Activated naive CD4-positive, alpha-beta T cell treated with anti-CD3 and anti-CD28 coated beads, Interleukin-2, amount 10 ng/mL, durations not matched to agents 7 days and 5 days (primary cell): ENCODE data around the gene GTF2F2.

Experiments used
- CTCF ChIA-PET: fragments of 350-600 bp; sonication (Branson Sonifier 250); formaldehyde crosslinking; loops from one replicate; lab custom pipeline; 2021; ENCODE audit warnings: antibody characterized with exemption; lab: Charles Lee
- DNase-seq: peaks from one replicate; pipeline ENCODE4 v3.0.0-alpha.2; 2020
- H3K27ac Mint-ChIP-seq: one replicate; pipeline ENCODE4 v1.8.0; 2021; ENCODE audit warnings: mild to moderate bottlenecking, moderate library complexity, mixed read lengths
- H3K27me3 Mint-ChIP-seq: one replicate; pipeline ENCODE4 v1.8.0; 2021; ENCODE audit warnings: mild to moderate bottlenecking, mixed read lengths
- H3K36me3 Mint-ChIP-seq: one replicate; pipeline ENCODE4 v1.8.0; 2021; ENCODE audit warnings: mixed read lengths
- H3K4me1 Mint-ChIP-seq: one replicate; pipeline ENCODE4 v1.8.0; 2021; ENCODE audit warnings: mixed read lengths
- H3K4me3 Mint-ChIP-seq: one replicate; pipeline ENCODE4 v1.8.0; 2021; ENCODE audit warnings: mild to moderate bottlenecking, moderate library complexity, mixed read lengths
- H3K9me3 Mint-ChIP-seq: one replicate; pipeline ENCODE4 v1.8.0; 2021; ENCODE audit warnings: mixed read lengths

GTF2F2 gene

DNA sequence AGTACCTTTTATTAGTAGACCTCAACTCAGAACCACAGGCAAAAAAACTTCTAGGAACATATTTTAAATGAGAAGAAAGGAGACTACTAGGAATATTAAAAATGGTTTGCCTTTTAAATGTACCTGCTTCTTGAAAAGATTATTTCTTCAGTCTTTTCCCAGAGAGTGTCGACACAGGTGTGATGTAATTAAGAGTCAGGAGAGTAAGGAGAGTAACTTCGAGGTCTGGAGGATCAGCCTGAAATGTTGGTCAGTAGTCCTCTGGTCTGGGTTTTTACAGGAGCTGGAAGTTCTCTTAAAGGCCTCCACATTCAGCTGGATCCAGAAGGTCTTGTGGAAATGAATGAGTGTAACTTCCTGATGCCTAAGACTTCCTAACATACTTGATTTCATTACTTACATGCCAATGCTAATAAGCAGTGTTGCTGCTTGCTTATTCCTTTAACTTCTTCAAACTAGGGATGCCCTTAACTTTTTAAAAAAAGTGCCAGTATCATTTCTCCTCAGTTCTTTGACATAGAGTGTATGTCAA is 80.5 kb downstream of the GTF2F2 start, which contains the start of gene KCTD4:
Gene KCTD4, minus strand, starts transcription at position 345 of the 532 bp plus-strand sequence. CDS start 6,478 bp downstream, outside the sequence.
- CTCF ChIA-PET = no interaction called here
- no peak within 1 kb of the TSS for H3K4me3 Mint-ChIP-seq
- peaks cover 8% of the 10 kb centered on the region for H3K36me3 Mint-ChIP-seq
- H3K4me1 Mint-ChIP-seq = no peaks in the 10 kb centered on the region
- no peak for DNase-seq
- no peak within 1 kb of the TSS for H3K27ac Mint-ChIP-seq
- no peaks in the 10 kb centered on the region for H3K9me3 Mint-ChIP-seq
- H3K27me3 Mint-ChIP-seq = no peaks in the 10 kb centered on the region

DNA sequence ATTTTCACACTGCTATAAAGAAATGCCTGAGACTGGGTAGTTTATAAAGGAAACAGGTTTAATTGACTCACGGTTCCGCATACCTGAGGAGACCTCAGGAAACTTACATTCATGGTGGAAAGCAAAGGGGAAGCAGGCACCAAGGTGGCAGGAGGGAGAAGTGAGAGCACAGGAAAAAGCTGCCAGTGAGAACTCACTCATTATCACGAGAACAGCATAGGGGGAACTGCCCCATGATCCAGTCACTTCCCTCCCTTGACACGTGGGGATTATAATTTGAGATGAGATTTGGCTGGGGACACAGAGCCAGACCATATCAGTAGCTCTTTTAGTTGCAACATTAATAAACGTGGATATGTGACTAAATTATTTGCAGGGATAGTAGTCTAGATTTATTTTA is 84.8 kb downstream of the GTF2F2 start:
- H3K27ac Mint-ChIP-seq = no peak overlapping the region
- H3K36me3 Mint-ChIP-seq = peaks cover 9% of the 10 kb centered on the region
- no peaks in the 10 kb centered on the region for H3K9me3 Mint-ChIP-seq
- DNase-seq = no peak
- H3K4me1 Mint-ChIP-seq = no peaks in the 10 kb centered on the region
- CTCF ChIA-PET = no interaction called here
- no peaks in the 10 kb centered on the region for H3K27me3 Mint-ChIP-seq
- H3K4me3 Mint-ChIP-seq = no peak overlapping the region

DNA sequence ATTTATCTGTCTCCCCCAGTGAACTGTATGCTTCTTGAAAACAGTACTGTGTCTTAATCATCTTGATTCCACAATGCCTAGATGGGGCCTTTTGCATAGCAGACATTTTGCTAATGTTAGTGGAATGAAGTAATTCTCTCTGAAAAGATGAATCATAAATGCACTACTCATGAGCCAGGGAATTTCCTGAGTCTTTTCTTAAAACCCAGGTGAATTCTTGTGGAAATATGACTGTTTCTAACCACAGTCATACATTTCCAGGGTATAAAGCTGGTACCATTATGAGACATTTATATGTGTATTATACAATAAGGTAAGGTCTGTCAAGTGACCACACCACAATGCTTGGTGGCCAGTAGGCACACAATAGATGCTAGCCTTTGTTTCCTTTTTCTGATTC is 86.0 kb downstream of the GTF2F2 start:
- Mint-ChIP-seq H3K27me3 (no peaks in the 10 kb centered on the region), H3K9me3 (no peaks in the 10 kb centered on the region), H3K27ac (no peak overlapping the region), H3K36me3 (peaks cover 14% of the 10 kb centered on the region), H3K4me1 (no peaks in the 10 kb centered on the region), H3K4me3 (no peak overlapping the region)
- DNase-seq = no peak
- CTCF ChIA-PET = no interaction called here

DNA sequence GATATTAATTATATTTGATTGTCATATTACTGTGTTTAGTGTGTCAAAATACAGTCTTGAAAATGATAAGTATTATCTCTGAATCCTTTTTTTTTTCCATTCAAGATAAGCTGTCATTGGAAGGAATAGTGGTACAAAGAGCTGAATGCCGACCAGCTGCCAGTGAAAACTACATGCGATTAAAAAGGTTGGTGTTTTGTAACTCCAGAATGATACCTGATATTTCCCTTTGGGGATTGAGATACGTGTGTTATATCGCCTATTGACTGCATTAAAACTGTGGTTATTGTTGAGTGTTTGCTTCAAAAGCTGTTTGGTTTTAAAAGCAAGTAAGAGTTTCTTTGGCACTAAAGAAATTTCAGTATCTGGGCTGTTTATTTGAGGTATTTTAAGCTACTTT is 87.0 kb downstream of the GTF2F2 start:
- Mint-ChIP-seq H3K27me3 (no peaks in the 10 kb centered on the region), H3K4me3 (no peak overlapping the region), H3K4me1 (no peaks in the 10 kb centered on the region), H3K36me3 (peaks cover 9% of the 10 kb centered on the region), H3K9me3 (no peaks in the 10 kb centered on the region), H3K27ac (no peak overlapping the region)
- CTCF ChIA-PET = no interaction called here
- DNase-seq = no peak

DNA sequence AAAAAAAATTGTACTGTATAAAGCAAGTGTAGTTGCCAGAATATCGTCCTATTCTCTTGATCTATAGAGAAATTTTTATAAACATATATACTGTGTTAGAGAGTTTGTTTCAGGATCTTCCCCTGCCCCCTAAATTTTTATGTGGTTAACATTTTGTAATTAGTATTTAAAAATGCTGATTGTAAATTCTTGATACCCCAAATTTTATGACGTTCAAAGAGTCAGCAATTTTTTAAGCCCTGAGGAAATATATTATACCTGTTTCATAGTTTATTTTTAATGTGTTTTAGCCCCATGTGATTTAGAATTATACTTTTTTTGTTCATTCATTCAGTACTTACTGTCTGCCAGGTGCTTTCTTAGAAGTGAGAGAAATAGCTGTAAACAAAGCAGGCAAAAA is 87.8 kb downstream of the GTF2F2 start:
- no peaks in the 10 kb centered on the region for H3K9me3 Mint-ChIP-seq
- no peak for DNase-seq
- H3K36me3 Mint-ChIP-seq = peaks cover 8% of the 10 kb centered on the region
- H3K4me3 Mint-ChIP-seq = no peak overlapping the region
- H3K27ac Mint-ChIP-seq = no peak overlapping the region
- H3K4me1 Mint-ChIP-seq = no peaks in the 10 kb centered on the region
- CTCF ChIA-PET = no interaction called here
- no peaks in the 10 kb centered on the region for H3K27me3 Mint-ChIP-seq

DNA sequence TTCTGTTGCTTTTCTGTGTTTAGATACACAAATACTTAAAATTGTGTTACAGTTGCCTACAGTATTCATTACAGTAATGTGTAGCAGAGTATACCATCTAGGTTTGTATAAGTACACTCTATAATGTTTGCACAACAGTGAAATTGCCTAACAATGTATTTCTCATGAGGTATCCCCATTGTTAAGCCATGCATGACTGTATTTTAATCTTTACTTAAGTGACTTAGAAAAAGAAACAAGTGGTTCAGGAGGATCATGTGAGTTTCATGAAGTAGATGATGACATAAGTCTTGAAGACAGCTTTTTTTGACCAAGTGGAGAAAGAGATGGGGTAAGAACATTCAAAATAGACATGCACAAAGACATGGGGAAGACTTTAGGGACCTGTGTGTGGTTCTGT is 88.9 kb downstream of the GTF2F2 start:
- Mint-ChIP-seq H3K27ac (no peak overlapping the region), H3K27me3 (no peaks in the 10 kb centered on the region), H3K4me1 (no peaks in the 10 kb centered on the region), H3K36me3 (peaks cover 8% of the 10 kb centered on the region), H3K4me3 (no peak overlapping the region), H3K9me3 (no peaks in the 10 kb centered on the region)
- CTCF ChIA-PET = no interaction called here
- no peak for DNase-seq

DNA sequence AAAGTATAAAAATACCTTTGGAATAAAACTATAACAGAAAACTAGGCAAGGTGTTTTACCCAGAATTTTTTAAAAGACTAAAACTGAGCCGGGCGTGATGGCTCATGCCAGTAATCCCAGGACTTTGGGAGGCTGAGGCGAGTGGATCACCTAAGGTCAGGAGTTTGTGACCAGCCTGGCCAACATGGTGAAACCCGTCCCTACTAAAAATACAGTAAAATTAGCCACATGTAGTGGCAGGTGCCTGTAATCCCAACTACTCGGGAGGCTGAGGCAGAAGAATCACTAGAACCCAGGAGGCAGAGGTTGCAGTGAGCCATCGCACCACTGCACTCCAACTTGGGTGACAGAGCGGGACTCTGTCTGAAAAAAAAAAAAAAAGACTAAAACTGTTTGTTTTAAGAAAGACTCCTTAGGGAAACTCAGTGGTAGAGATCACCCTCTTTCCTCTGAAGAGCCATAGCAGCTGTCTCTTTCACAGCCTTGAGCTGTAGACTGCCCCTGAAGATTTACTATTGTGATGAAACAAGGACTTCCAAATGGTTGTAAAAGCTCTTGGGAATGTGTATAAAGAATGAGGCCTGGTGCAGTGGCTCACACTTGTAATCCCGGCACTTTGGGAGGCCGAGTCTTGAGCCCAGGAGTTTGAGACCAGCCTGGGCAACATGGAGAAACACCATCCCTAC is 95.2 kb downstream of the GTF2F2 start:
- CTCF ChIA-PET = no interaction called here
- H3K36me3 Mint-ChIP-seq = peaks cover 3% of the 10 kb centered on the region
- no peaks in the 10 kb centered on the region for H3K9me3 Mint-ChIP-seq
- no peaks in the 10 kb centered on the region for H3K4me1 Mint-ChIP-seq
- H3K4me3 Mint-ChIP-seq = no peak overlapping the region
- no peak for DNase-seq
- H3K27ac Mint-ChIP-seq = no peak overlapping the region
- no peaks in the 10 kb centered on the region for H3K27me3 Mint-ChIP-seq

DNA sequence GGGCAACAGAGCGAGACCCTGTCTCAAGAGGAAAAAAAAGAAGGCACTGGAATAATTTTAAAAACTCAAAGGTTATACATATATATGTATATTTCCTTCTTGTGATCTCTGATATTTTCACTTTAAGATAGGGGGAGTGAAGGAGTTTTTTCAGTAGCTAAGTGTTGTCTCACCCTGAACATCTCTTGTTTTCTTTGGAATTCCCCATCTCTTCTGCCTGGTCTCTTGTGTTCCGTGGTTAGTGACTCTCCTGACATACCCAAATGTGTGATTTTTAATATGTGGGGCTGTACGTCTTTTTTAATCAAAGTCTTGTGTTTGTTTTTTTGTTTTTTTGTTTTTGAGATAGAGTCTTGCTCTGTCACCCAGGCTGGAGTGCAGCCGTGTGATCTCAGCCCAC is 95.9 kb downstream of the GTF2F2 start:
- no peaks in the 10 kb centered on the region for H3K27me3 Mint-ChIP-seq
- H3K4me1 Mint-ChIP-seq = no peaks in the 10 kb centered on the region
- H3K9me3 Mint-ChIP-seq = no peaks in the 10 kb centered on the region
- peaks cover 2% of the 10 kb centered on the region for H3K36me3 Mint-ChIP-seq
- DNase-seq = no peak
- H3K4me3 Mint-ChIP-seq = no peak overlapping the region
- CTCF ChIA-PET = no interaction called here
- H3K27ac Mint-ChIP-seq = no peak overlapping the region

DNA sequence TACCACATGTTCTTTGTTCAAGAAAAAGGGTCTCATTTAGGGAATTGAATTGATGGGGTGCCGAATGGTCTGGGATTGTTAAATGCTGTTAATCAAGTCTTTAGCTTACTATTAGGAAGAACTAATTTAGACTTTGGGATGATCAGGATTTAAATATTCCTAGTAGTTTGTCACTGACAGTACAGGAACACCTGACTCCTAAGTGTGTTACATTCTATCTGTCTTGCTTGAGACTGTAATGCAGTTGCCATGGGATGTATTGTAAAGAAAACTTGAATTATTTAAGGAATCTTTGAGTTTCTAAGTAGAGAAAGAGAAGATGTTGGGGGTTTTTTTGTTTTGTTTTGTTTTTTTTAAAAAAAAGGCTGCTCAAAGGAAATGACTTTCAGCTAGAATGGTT is 98.4 kb downstream of the GTF2F2 start:
- no peak overlapping the region for H3K4me3 Mint-ChIP-seq
- CTCF ChIA-PET = no interaction called here
- DNase-seq = no peak
- no peaks in the 10 kb centered on the region for H3K27me3 Mint-ChIP-seq
- no peaks in the 10 kb centered on the region for H3K9me3 Mint-ChIP-seq
- no peaks in the 10 kb centered on the region for H3K4me1 Mint-ChIP-seq
- H3K27ac Mint-ChIP-seq = no peak overlapping the region
- H3K36me3 Mint-ChIP-seq = peaks cover 2% of the 10 kb centered on the region

DNA sequence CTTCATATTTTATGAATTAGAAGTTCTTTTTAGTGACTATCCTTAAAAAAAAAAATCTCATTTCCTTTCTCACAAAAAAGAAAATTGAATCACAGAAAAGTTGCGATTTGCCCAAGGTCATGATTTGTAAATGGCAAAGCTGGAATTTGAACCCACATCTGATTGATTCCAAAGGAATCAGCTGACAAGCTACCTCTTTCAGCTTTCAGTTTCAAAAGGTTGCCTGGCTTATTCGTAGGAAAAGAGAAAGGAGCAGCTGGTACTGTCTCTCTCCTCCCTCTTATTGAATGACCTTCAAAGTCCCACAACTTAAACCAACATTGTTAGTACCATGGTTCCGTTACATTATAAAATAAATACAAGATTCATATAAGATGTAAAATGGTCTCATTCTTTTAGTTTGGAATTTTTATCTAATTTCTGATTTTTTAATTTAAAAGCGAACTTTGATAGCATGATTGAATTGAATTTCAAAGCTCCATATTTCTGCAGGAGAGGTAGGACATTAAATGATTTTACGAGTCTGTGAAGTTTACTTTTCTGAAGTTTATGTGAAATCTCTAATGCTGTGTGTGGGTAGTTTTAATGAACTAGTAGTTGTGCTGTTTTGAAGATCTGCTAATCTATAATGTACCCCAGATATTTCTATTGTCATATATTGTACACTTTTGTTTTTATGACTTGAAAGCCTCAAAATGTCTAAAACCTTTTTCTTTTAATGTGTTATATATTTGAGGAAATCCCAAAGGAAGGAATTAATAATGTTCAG is 99.0 kb downstream of the GTF2F2 start:
- no peak for DNase-seq
- Mint-ChIP-seq H3K4me1 (no peaks in the 10 kb centered on the region), H3K27me3 (no peaks in the 10 kb centered on the region), H3K4me3 (no peak overlapping the region), H3K9me3 (no peaks in the 10 kb centered on the region), H3K27ac (no peak overlapping the region), H3K36me3 (peaks cover 2% of the 10 kb centered on the region)
- CTCF ChIA-PET = no interaction called here

DNA sequence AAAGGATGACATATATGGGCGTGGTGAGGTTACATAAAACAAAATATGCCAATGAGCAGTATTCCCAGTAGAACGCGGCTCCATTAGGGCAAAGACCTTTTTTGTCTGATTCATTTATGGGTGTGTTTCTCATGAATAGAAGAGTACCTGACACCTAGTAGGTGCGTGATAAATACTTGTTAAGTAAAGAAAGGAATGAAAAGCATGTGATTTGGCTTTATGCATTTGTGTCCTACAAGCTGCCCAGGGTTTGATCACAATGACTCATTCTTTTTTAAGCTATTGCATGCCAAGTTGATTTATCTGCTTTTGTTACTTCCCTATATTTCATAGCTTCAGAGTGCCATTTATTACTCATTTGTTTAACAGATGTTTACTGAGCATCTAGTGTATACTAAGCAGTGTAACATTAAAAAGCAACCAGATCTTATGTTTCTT is 99.6 kb downstream of the GTF2F2 start:
- no peaks in the 10 kb centered on the region for H3K27me3 Mint-ChIP-seq
- H3K9me3 Mint-ChIP-seq = no peaks in the 10 kb centered on the region
- CTCF ChIA-PET = no interaction called here
- no peak overlapping the region for H3K27ac Mint-ChIP-seq
- no peak overlapping the region for H3K4me3 Mint-ChIP-seq
- H3K4me1 Mint-ChIP-seq = no peaks in the 10 kb centered on the region
- H3K36me3 Mint-ChIP-seq = peaks cover 2% of the 10 kb centered on the region
- no peak for DNase-seq

DNA sequence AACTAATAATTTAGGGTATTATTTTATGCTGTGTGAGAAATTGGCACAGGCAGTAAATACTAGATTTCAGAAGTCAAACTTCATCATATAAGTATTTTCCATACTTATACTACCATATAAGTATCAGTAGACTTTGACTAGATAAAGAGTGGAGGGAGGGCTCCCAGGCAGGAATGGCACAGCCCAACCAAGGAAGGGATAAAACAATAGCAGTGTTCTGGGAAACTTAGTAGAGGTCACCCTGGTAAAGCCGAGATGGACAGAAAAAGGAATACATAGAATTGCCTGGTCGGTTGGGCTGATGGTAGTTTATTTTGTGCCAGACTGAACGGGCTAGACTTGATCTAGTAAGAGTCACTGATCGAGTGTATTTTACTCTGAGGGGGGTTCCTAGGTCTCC is 100.1 kb downstream of the GTF2F2 start:
- Mint-ChIP-seq H3K36me3 (peaks cover 2% of the 10 kb centered on the region), H3K27me3 (no peaks in the 10 kb centered on the region), H3K4me1 (no peaks in the 10 kb centered on the region), H3K27ac (no peak overlapping the region), H3K4me3 (no peak overlapping the region), H3K9me3 (no peaks in the 10 kb centered on the region)
- DNase-seq = no peak
- CTCF ChIA-PET = no interaction called here

DNA sequence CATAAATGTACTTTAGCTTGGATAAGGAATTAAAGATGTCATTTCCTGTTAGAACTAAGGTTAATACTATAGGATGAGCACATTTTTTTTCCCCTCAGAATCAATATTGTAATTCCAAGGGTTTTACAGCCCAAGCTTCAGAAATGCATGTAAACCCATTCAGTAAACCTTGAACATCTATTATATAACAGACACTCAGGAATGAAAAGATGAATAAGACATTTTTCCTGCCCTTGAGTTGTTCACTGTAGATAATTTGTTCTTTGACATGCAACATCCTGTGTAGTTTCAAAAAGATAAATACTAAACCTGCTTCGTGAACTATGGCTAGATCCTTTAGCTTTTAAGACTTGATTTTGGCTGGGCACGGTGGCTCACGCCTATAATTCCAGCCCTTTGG is 102.2 kb downstream of the GTF2F2 start:
- no peak for DNase-seq
- Mint-ChIP-seq H3K27me3 (no peaks in the 10 kb centered on the region), H3K4me3 (no peak overlapping the region), H3K4me1 (no peaks in the 10 kb centered on the region), H3K36me3 (no peaks in the 10 kb centered on the region), H3K9me3 (no peaks in the 10 kb centered on the region), H3K27ac (no peak overlapping the region)
- CTCF ChIA-PET = no interaction called here

DNA sequence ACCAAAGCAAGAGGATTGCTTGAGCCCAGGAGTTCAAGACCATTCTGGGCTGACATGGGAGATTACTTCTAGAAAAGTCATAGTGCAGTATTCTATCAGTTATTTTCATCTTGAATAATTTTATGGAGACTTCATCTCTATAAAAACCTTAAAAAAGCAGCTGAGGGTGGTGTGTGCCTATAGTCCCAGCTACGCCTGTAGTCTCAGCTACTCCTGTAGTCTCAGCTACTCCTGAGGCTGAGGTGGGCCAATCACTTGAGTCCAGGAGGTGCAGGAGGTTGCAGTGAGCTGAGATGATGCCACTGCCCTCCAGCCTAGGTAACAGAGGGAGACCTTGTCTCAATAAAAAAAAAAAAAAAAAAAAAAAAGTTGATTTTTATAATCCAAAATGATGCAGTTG is 102.6 kb downstream of the GTF2F2 start:
- Mint-ChIP-seq H3K4me3 (no peak overlapping the region), H3K9me3 (no peaks in the 10 kb centered on the region)
- CTCF ChIA-PET = no interaction called here

DNA sequence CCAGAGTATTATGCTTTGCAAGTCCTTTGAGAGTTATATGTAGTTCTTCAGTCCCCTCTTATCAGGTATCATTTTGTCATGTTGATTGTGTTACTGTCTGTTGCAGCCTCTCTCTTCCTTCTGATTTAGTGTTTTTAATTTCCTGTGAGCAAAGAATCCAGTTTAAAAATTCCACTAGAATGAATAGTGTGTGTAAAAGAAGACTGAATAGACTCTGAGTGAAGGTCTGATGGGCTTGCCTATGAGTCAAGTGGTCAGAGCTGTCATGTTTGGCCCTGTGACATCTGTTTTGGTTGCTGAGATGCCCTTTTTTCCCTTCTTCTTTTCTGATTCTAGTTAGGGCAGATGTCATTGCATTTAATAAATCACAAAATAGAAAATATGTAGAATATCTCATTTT is 103.9 kb downstream of the GTF2F2 start:
- Mint-ChIP-seq H3K27ac (no peak overlapping the region), H3K4me1 (no peaks in the 10 kb centered on the region), H3K9me3 (no peaks in the 10 kb centered on the region), H3K36me3 (no peaks in the 10 kb centered on the region), H3K27me3 (no peaks in the 10 kb centered on the region), H3K4me3 (no peak overlapping the region)
- CTCF ChIA-PET = interaction anchor here (0.7 kb wide), 1 partner anchor 17 kb away, joined by 3 read pairs; no protein-coding TSS in a partner anchor
- no peak for DNase-seq

More for the DNA sequence above, 102.6 kb downstream of the GTF2F2 start:
- Mint-ChIP-seq H3K27me3 (no peaks in the 10 kb centered on the region), H3K27ac (no peak overlapping the region), H3K4me1 (no peaks in the 10 kb centered on the region), H3K36me3 (no peaks in the 10 kb centered on the region)
- DNase-seq = no peak
